Activated CD4-positive, alpha-beta T cell treated with anti-CD3 and anti-CD28 coated beads, Interleukin-2, amount 10 ng/mL, durations not matched to agents 7 days and 5 days (primary cell): Measurements from ENCODE around the gene COL23A1. TPM values are rescaled to one million over a fixed set of nuclear protein-coding genes. Genes with fewer than 3 reads are reported as not detected.
"Not testable (repeated sequence)": the region's sequence is repeated elsewhere in the genome, so short reads cannot be mapped to it uniquely, and the experiment has no call there.

ENCODE experiments used
- CTCF ChIA-PET: fragments of 350-600 bp; sonication (Branson Sonifier 250); formaldehyde crosslinking; loops from one replicate; lab custom pipeline; 2021; ENCODE audit warnings: antibody characterized with exemption; lab: Charles Lee
- POLR2A ChIA-PET: fragments of 350-600 bp; sonication (Branson Sonifier 250); formaldehyde crosslinking; loops from one replicate; lab custom pipeline; 2021; ENCODE audit warnings: antibody characterized with exemption; lab: Charles Lee
- DNase-seq: peaks from one replicate; pipeline ENCODE4 v3.0.0-alpha.2; 2020
- H3K27ac Mint-ChIP-seq: one replicate; pipeline ENCODE4 v1.8.0; 2021; ENCODE audit warnings: mild to moderate bottlenecking, moderate library complexity, mixed read lengths
- H3K27me3 Mint-ChIP-seq: one replicate; pipeline ENCODE4 v1.8.0; 2021; ENCODE audit warnings: mixed read lengths
- H3K36me3 Mint-ChIP-seq: one replicate; pipeline ENCODE4 v1.8.0; 2021; ENCODE audit warnings: low read depth, mixed read lengths
- H3K4me1 Mint-ChIP-seq: one replicate; pipeline ENCODE4 v1.8.0; 2021; ENCODE audit warnings: mixed read lengths
- H3K4me3 Mint-ChIP-seq: one replicate; pipeline ENCODE4 v1.8.0; 2021; ENCODE audit warnings: mild to moderate bottlenecking, moderate library complexity, mixed read lengths
- H3K9me3 Mint-ChIP-seq: one replicate; pipeline ENCODE4 v1.8.0; 2021; ENCODE audit warnings: mixed read lengths
- total RNA-seq, 2 experiments: library from RNA; stranded (reverse); gene quantifications; one replicate each; pipeline ENCODE4 v1.2.3, GENCODE V29; 2021

COL23A1 gene
- total RNA-seq, 2 experiments from 2014 or later = 0.27 TPM; not detected in 1

- H3K27ac Mint-ChIP-seq, H3K4me1 Mint-ChIP-seq, POLR2A ChIA-PET, CTCF ChIA-PET, H3K9me3 Mint-ChIP-seq, H3K36me3 Mint-ChIP-seq, H3K4me3 Mint-ChIP-seq: not testable (repeated sequence)
- DNase-seq = peak; percentile 63
- peaks cover 33% of the 10 kb centered on the region for H3K27me3 Mint-ChIP-seq
Measured at GRCh38 chr5:178585421-178585820, 4.8 kb downstream of the COL23A1 start.

DNA sequence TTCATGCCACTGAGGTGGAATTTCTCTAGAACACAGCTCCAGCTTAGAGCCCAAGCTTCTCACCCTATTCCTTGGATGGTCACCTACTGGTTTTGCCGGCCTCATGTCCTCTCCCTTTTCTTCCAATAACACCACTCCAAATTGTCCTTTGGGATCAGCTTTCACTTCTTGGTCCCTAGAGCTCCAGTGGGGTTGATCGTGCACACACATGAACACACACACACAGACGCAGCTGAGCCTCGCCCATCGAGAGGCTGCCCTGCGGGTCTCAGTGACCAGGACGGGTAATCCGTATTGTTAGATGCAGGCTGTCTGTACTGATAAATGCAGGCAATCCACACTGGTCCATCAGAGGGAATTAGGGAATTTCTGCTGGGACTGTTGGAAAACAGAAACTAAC, 6.9 kb downstream of the COL23A1 start:
- H3K4me3 Mint-ChIP-seq = no peak overlapping the region
- H3K4me1 Mint-ChIP-seq = no peaks in the 10 kb centered on the region
- H3K9me3 Mint-ChIP-seq = peaks cover 4% of the 10 kb centered on the region
- ChIA-PET CTCF (interaction anchor here (0.6 to 0.8 kb wide), 2 partner anchors 9 to 347 kb away, joined by 3 read pairs; no protein-coding TSS in a partner anchor), POLR2A (no interaction called here)
- DNase-seq = no peak
- H3K27ac Mint-ChIP-seq = no peak overlapping the region
- H3K27me3 Mint-ChIP-seq = peaks cover 26% of the 10 kb centered on the region
- H3K36me3 Mint-ChIP-seq = no peaks in the 10 kb centered on the region

DNA sequence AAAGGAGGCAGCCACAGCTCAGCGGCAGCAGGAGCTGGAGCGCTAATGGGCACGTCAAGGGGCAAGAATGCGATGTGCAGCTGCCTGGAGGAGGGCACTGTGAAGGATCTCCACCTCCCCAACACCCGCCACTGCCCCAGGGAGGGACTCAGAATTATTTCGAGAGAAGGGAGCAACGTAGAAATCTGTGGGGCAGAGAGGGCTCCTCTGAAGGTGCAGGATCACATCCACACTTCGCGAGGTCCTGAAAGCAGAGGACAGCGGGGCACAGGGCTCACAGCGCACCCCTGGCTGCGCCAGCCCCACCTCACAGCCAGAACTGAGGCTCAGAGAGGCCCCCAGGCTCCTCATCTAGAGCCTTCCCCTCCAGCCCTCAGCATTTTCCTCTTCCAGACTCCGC, 7.9 kb downstream of the COL23A1 start:
- Mint-ChIP-seq H3K36me3 (no peaks in the 10 kb centered on the region), H3K27me3 (peaks cover 22% of the 10 kb centered on the region), H3K9me3 (peaks cover 4% of the 10 kb centered on the region), H3K27ac (no peak overlapping the region), H3K4me3 (no peak overlapping the region), H3K4me1 (no peaks in the 10 kb centered on the region)
- ChIA-PET CTCF (no interaction called here), POLR2A (no interaction called here)
- DNase-seq = no peak

- no peak overlapping the region for H3K27ac Mint-ChIP-seq
- no peak overlapping the region for H3K4me3 Mint-ChIP-seq
- H3K4me1 Mint-ChIP-seq = no peaks in the 10 kb centered on the region
- ChIA-PET POLR2A (no interaction called here), CTCF (no interaction called here)
- peaks cover 18% of the 10 kb centered on the region for H3K27me3 Mint-ChIP-seq
- no peaks in the 10 kb centered on the region for H3K36me3 Mint-ChIP-seq
- peaks cover 4% of the 10 kb centered on the region for H3K9me3 Mint-ChIP-seq
- no peak for DNase-seq
Measured at GRCh38 chr5:178581621-178582020, 8.6 kb downstream of the COL23A1 start.

DNA sequence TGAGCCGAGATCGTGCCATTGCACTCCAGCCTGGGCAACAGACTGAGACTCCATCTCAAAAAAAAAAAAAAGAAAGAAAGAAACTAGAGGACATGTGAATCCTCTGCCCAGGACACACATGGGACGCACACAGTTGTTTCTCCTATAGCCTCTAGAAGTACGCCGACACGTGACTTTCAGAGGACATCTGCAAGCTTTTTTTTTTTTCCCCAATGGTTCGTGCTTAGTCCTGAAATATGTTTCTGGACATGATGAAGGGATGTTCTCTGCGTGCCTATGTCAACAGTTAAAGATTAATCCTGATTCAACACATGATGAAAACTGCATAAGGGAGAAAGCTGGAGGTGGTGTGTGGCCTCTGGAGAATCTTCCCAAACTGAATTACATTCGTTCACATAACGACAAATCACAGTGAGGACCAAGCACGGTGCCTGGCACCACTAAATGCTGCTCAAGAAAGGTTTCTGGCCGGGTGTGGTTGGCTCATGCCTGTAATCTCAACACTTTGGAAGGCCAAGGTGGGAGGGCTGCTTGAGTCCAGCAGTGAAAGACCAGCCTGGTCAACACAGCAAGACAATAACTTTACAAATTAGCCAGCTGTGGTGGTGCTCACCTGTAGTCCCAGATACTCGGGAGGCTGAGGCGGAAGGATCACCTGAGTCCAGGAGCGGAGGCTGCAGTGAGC, 9.8 kb downstream of the COL23A1 start:
- Mint-ChIP-seq H3K36me3 (no peaks in the 10 kb centered on the region), H3K4me1 (no peaks in the 10 kb centered on the region), H3K27me3 (peaks cover 21% of the 10 kb centered on the region), H3K27ac (no peak overlapping the region), H3K9me3 (peaks cover under 1% of the 10 kb centered on the region), H3K4me3 (no peak overlapping the region)
- DNase-seq = no peak
- ChIA-PET CTCF (no interaction called here), POLR2A (no interaction called here)

DNA sequence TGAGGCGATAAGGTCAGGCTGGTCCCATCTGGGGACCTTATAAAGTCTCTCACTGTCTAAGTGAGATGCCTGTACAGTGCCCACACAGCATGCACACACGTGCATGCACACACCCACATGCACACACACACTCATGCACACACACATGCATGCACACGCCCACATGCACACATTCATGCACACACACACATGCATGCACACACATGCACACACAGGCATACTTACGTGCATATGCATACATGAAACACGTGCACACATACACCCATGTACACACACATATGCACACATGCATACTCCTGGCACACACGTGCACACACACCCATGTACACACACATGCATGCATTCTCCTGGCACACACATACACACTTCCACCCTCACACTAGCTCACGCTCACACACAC, 12.2 kb downstream of the COL23A1 start:
- ChIA-PET POLR2A (no interaction called here), CTCF (no interaction called here)
- Mint-ChIP-seq H3K4me1 (no peaks in the 10 kb centered on the region), H3K27ac (no peak overlapping the region), H3K9me3 (no peaks in the 10 kb centered on the region), H3K4me3 (no peak overlapping the region), H3K36me3 (no peaks in the 10 kb centered on the region), H3K27me3 (peaks cover 31% of the 10 kb centered on the region)
- DNase-seq = no peak

DNA sequence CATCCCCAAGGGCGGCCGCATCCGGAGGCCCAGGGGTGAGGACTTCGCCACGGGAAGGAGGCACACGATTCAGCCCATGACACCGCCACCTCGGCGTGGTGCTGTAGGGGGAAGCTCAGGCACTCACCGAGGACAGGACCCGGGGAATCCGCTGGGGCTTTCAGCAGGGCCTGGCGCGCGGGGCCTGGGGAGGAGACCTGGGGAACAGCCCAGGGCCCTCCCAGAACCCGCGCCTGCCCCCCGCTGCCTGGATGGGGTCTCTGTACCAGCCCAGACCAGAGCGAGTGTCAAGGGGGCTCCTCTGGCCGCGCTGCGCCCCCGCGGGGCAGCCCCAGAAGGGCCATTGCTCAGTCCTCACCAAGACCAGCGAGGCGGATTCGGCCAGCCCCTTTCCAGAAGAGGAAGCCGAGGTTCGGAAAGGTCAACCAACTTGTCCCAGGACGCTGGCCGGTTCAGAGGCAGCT, 12.8 kb downstream of the COL23A1 start:
- POLR2A ChIA-PET = no interaction called here
- Mint-ChIP-seq H3K9me3 (no peaks in the 10 kb centered on the region), H3K27me3 (peaks cover 31% of the 10 kb centered on the region), H3K4me1 (no peaks in the 10 kb centered on the region), H3K4me3 (no peak overlapping the region), H3K36me3 (no peaks in the 10 kb centered on the region), H3K27ac (no peak overlapping the region)
- CTCF ChIA-PET = no interaction called here
- no peak for DNase-seq

DNA sequence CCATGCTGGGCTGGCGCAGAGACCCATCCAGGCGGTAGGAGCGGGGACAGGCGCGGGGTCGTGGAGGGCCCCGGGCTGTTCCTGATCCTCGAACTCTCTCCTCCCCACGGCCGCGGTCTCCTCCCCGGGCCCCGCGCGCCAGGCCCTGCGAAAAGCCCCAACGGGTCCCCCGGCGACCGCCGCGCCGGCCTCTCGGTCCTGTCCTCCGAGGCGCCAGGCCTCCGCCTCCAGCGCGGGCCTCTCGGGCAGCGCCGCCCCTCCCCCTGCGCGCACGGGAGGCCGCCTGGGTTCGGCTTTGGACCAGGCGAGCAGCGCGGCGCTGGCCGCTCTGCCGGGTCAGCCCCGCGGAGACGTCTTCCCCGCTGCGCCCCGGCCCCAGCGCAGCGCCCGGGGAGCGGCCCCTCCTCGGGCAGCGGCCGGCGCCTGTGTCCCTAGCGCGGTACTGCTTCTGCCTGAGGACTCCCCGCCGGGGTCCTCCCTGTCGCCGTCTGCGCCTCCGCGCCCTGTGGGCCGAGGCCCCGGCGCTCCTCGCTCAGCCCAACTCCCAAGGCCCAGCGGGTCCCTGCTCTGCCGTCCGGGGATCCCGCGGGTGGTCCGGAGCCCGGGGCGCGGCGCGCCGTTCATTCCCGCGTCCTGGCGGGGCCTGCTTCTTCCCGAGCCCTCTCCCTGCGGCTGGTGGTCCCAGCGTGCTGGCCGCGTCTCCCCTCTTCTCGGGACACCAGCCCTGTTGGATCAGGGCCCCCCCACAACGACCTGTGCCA, 13.4 kb downstream of the COL23A1 start:
- CTCF ChIA-PET = no interaction called here
- no peaks in the 10 kb centered on the region for H3K36me3 Mint-ChIP-seq
- H3K27me3 Mint-ChIP-seq = peaks cover 31% of the 10 kb centered on the region

DNA sequence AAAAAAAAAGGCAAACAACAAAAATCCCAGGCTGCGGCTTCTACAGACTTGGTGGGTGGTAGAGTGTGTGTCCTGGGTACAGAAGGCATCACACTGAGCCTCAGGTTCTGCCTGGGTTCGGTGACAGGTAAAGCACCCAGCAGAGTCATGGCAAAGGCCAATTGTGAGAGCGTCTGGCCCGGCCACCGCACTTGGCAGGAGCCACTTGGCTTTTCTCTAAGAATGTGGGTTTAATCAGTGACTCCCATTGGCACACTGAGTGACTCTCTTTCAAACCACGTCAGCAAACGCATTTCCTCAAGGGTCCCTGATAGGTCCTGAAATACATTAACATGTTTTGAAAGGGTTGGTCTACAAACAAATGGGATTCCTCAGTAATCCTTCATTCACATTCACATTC, 17.0 kb downstream of the COL23A1 start:
- ChIA-PET POLR2A (no interaction called here), CTCF (no interaction called here)
- Mint-ChIP-seq H3K9me3 (no peaks in the 10 kb centered on the region), H3K4me3 (no peak overlapping the region), H3K4me1 (no peaks in the 10 kb centered on the region), H3K27me3 (peaks cover 30% of the 10 kb centered on the region), H3K36me3 (no peaks in the 10 kb centered on the region), H3K27ac (no peak overlapping the region)
- no peak for DNase-seq

More for the DNA sequence above, 13.4 kb downstream of the COL23A1 start:
- no peak overlapping the region for H3K27ac Mint-ChIP-seq
- H3K4me3 Mint-ChIP-seq = no peak overlapping the region
- no peaks in the 10 kb centered on the region for H3K4me1 Mint-ChIP-seq
- H3K9me3 Mint-ChIP-seq = no peaks in the 10 kb centered on the region
- POLR2A ChIA-PET = no interaction called here
- DNase-seq = no peak

DNA sequence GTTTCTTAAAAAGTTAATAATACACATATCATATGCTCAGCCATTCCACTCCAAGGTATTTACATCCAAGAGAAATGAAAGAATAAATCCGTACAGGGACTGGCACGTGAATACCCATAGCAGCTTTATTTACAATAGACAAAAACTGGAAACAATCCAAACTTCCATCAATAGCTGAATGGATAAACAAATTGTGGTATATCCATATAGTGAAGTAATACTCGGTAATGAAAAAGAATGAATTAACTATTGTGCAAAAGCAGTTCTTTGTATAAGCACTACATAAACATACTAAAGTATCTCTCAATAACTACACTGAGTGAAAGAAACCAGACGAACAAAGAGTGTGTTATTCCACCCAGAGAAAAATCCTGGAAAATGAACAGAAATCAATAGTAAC, 17.6 kb downstream of the COL23A1 start:
- H3K27ac Mint-ChIP-seq = no peak overlapping the region
- POLR2A ChIA-PET = no interaction called here
- peaks cover 26% of the 10 kb centered on the region for H3K27me3 Mint-ChIP-seq
- H3K4me3 Mint-ChIP-seq = no peak overlapping the region
- DNase-seq = no peak
- no peaks in the 10 kb centered on the region for H3K9me3 Mint-ChIP-seq
- no peaks in the 10 kb centered on the region for H3K4me1 Mint-ChIP-seq
- CTCF ChIA-PET = no interaction called here
- H3K36me3 Mint-ChIP-seq = no peaks in the 10 kb centered on the region

DNA sequence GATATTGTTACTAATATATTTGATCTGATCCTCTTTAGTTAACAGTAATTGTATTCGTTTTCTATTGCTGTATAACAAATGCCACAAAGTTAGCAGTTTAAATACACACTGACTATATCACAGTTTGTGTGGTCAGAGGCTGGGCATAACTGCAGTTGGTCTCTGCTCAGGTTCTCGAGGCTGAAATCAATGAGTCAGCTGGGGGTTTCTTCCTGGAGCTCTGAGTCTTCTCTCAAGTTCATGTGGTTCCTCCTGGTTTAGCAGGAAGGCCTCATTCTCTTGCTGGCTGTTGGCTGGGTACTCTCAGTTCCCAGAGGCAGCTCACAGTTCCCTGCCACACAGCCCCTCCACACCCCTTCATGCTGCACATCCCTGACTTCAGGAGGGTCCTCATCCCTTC, 20.7 kb downstream of the COL23A1 start:
- POLR2A ChIA-PET = no interaction called here
- CTCF ChIA-PET = no interaction called here
- Mint-ChIP-seq H3K4me1 (no peaks in the 10 kb centered on the region), H3K36me3 (no peaks in the 10 kb centered on the region), H3K27ac (no peak overlapping the region), H3K9me3 (no peaks in the 10 kb centered on the region), H3K4me3 (no peak overlapping the region), H3K27me3 (peaks cover 19% of the 10 kb centered on the region)
- no peak for DNase-seq

DNA sequence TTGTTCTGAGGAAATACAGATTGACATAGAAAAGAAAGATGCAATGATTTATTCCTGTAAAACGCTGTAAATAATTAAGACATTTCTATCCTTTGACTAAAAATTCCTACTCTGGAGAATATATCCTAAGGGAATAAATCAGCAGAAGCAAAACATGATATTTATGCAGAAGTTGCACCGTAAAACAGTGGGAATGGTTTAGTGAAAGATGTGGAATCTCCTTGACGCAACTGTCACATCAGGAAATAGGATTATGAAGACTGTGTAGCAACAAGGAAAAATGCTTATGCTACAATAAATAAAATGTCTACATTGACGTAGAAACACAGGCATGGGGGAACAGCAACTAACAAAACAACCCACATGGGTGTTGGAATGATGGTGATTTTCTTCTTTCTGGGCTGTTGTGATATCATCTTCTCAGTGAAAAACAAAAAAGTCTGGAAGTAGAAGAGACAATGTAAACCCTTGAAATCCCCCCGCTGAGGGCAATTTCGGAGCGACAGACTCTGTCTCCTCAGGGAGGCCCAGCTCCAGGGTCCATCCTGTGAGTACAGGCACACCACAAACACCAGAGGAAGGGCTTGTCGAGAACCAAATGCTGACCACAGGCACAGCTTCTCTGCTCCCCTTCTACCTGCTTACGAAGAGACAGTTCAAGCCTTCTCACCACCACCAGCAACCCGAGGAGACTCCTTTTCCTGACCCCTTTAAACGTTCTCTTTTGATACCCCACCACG, 25.2 kb downstream of the COL23A1 start:
- Mint-ChIP-seq H3K9me3 (no peaks in the 10 kb centered on the region), H3K4me3 (no peak overlapping the region), H3K36me3 (no peaks in the 10 kb centered on the region), H3K4me1 (no peaks in the 10 kb centered on the region), H3K27ac (no peak overlapping the region), H3K27me3 (peaks cover 23% of the 10 kb centered on the region)
- no peak for DNase-seq
- ChIA-PET CTCF (no interaction called here), POLR2A (no interaction called here)

- Mint-ChIP-seq H3K36me3 (no peaks in the 10 kb centered on the region), H3K27me3 (peaks cover 23% of the 10 kb centered on the region), H3K9me3 (no peaks in the 10 kb centered on the region), H3K4me3 (no peak overlapping the region), H3K4me1 (no peaks in the 10 kb centered on the region), H3K27ac (no peak overlapping the region)
- ChIA-PET CTCF (no interaction called here), POLR2A (no interaction called here)
- no peak for DNase-seq
Measured at GRCh38 chr5:178564397-178564796, 25.8 kb downstream of the COL23A1 start.
